GM12864 (cell line): Measurements from ENCODE around the gene CKS1B.

Experiments
- DNase-seq: peaks from one replicate; pipeline ENCODE4 v3.0.0-alpha.2; 2011; ENCODE audit warnings: low read depth
- H3K4me3 ChIP-seq: 2 replicates; pipeline ENCODE4 v1.5.1; 2011; ENCODE audit warnings: mild to moderate bottlenecking, low read depth, low read length, control low read depth
- TF ChIP-seq, protein P1 (sequence below): IDR thresholded peaks from 2 replicates; pipeline ENCODE4 v1.5.1; 2011; ENCODE audit warnings: low read depth, mild to moderate bottlenecking, moderate library complexity, low read length, control low read depth, inconsistent platforms; ENCODE audit errors: missing control alignments

Gene CKS1B

DNA sequence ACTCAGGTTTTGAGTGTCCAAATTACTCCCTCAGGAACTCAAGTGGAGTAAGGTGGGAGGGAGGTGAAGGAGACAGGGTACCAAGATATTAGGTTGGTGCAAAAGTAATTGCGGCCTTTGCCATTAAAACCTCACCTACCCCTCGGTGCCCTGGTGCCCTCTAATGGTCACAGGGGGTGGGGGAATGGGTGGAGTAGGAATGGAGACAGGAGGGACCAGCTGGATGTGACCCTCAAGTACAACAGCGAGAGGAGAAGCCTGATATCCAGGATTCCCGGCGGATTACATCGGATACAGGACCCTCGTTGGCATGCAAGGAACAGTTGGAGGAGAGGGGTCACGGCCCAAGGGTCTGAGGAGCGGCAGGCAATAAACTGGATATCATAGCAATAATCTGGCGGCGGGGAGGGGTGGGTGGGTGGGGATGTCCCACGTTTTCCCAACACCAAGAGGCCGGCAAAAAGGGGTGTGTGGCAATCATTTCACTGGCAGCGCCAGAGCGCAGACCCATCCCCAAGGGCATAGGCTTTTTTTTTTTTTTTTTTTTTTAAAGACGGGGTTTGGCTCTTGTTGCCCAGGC, 23.8 kb downstream of the CKS1B start:
- TF ChIP-seq, protein P1, sequence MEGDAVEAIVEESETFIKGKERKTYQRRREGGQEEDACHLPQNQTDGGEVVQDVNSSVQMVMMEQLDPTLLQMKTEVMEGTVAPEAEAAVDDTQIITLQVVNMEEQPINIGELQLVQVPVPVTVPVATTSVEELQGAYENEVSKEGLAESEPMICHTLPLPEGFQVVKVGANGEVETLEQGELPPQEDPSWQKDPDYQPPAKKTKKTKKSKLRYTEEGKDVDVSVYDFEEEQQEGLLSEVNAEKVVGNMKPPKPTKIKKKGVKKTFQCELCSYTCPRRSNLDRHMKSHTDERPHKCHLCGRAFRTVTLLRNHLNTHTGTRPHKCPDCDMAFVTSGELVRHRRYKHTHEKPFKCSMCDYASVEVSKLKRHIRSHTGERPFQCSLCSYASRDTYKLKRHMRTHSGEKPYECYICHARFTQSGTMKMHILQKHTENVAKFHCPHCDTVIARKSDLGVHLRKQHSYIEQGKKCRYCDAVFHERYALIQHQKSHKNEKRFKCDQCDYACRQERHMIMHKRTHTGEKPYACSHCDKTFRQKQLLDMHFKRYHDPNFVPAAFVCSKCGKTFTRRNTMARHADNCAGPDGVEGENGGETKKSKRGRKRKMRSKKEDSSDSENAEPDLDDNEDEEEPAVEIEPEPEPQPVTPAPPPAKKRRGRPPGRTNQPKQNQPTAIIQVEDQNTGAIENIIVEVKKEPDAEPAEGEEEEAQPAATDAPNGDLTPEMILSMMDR = peak; percentile 33
- DNase-seq = no peak
- peak overlapping the region; percentile 73 for H3K4me3 ChIP-seq

DNA sequence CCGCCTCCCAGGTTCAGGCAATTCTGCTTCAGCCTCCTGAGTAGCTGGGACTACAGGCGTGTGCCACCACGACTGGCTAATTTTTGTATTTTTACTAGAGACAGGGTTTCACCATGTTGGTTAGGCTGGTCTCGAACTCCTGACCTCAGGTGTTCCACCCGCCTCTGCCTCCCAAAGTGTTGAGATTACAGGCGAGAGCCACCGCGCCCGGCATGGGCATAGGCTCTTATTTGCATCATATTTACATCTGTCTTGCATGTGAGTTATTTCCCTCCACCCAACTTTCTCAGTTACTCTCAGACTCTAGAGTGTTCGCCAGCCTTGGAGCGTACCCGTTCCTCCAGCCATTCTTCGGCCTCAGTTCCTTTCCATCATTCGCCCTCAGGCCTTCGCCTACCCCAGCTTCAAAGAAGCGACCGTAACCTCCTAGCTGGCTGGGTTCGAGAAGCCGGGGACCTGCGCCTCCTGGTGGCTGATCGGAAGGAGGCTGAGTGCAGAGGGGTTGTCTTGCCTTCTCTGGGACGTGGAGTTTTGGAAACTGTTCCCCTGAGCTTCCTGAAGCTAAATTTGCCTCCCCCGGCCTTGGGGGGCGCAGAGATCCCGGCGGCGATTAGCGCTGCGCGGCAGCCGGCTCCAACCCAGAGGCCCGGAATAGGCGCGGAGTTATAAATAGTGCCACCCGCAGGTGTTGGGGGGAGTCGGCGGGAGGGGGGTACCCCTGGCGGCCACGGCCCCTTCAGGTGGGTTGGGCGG, 24.5 kb downstream of the CKS1B start:
- H3K4me3 ChIP-seq = peak overlapping the region; percentile 73
- DNase-seq = no peak
- TF ChIP-seq, protein P1 = peak; percentile 97

DNA sequence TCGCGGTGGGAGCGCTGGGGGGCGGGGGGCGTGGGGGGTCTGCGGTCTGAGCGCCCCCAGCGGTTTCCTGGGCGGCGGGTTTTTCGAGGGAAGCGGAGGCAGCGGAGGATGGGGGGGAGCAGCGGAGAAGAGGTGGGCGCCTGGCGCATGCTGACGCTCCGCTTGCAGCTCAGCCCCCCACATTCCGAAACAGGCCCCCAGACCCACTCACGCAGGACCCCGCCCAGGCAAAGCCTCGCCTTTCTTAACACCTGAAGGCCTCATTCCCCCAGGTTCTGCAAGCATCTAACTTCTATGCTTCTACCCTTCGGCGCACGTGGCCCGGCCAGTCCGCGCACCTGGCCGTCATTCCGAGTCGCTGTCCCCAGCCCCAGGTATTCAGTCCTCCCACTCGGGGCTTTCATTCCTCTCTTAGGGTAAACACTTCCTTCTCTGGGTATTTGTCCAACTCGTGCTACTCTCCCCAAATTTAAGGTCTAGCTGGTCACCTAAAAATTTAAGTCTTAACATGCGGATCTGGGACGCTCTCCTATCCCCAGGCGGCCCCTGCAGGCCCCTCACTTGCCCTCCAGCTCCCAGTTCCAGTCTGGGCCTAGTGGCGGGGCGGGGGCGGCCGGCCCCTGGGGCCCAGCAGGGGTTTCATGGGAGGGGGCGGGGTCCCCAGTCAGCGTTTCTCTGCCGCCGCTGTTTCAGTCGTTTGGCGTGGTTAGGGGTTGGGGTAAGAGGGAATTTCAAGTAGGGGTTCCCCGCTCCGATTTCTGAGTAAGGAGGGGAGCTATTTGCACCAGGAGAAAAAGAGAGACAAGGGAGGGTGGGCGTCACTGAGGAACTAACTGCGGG, 25.3 kb downstream of the CKS1B start:
- no peak for DNase-seq
- TF ChIP-seq, protein P1 = no peak
- peak overlapping the region; percentile 73 for H3K4me3 ChIP-seq

DNA sequence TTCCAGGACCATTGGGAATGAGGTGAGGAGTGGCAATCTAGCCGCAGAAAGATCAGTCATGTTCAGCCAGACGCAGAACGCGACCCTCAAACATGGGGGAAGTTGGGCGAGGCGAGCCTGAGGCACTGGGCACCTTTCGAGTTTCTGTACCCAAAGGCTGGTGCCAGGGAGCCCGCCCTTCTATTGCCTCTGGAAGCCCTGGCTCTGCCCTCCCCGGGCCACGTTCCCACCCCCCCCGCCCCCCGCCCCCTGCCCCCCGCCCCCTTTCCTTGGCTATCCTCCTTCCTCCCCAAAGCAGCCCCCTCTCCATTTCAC, 25.9 kb downstream of the CKS1B start:
- H3K4me3 ChIP-seq = peak overlapping the region; percentile 73
- no peak for DNase-seq
- TF ChIP-seq, protein P1 = no peak

DNA sequence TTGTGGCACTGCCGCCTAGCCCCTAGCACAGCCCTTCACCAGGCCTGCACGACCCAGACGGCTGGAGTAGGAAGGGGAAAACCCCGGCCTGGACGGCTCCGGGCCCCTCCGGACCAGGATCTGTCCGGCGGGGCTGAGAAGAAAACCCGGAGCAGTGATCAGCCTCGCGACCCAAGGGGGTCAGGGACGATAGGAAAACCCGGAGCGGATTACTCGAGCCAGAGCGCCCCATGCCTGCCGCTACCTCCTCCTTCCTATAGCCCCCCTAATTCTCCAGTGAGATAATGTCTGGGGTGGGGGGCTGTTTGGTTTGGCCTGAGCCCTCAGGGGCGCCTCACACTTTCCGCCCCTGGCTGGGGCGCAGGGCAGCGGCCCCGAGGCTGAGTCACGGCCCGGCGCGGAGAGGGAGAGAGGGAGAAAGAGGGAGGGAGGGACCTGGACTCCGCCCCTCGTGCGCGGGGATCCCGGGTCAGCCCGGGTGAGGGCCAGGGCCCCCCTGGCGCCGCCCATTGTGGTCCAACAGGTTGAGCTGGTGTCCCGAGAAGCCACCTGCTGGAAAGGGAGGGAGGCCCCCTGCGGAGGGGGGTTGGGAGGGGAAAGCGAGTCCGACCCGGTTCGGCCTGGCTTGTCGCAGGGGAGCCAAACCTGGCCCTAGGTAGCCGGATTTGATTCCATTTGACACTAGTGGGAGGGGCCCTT, 26.4 kb downstream of the CKS1B start:
- TF ChIP-seq, protein P1 = peak; percentile 7
- peak overlapping the region; percentile 73 for H3K4me3 ChIP-seq
- no peak for DNase-seq

DNA sequence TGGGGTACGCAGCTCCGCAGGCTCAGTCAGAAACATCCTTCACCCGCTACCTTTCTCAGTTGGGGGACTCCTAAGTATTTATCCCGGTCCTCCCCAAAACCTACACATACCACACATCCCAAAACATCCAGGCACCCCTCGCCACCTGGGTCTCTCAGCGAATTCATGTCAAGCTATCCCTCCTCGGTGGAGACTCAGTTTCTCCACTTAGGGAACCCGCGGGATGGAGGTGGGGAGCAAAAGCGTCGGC, 26.9 kb downstream of the CKS1B start:
- peak overlapping the region; percentile 73 for H3K4me3 ChIP-seq
- TF ChIP-seq, protein P1 = no peak
- DNase-seq = no peak
